ENCODE data around the gene ZNF224. TPM values are rescaled to one million over a fixed set of nuclear protein-coding genes. Genes with fewer than 3 reads are reported as not detected.

ZNF224 gene
- total and polyA plus RNA-seq, 9 donors, result 10.6 to 21.4 (median 14.6) TPM

Other genes with a start within 250 kb of the ZNF224 start
- 5.0 TPM for gene ZNF404, start 210.4 kb upstream of the ZNF224 start, total RNA-seq
- gene ZNF404, start 210.4 kb upstream of the ZNF224 start, polyA plus RNA-seq (ENCODE audit: insufficient read depth in 1 of 8, insufficient read length in 8 of 8, low replicate concordance in 1 of 8), result 1 to 10 TPM; 5.5 to 9.4 (median 6.5) TPM
- 18.1 TPM for gene ZNF45, start 159.1 kb upstream of the ZNF224 start, total RNA-seq
- 10 to 100 TPM; 10.5 to 18.1 (median 12.9) TPM for gene ZNF45, start 159.1 kb upstream of the ZNF224 start, polyA plus RNA-seq (ENCODE audit: insufficient read depth in 1 of 8, insufficient read length in 8 of 8, low replicate concordance in 1 of 8)
- gene ZNF221, start 143.1 kb upstream of the ZNF224 start, total RNA-seq, result 7.6 TPM
- 1 to 10 TPM in 7 of 8 donors, under 1 TPM in 1; 0.93 to 3.2 (median 2.8) TPM for gene ZNF221, start 143.1 kb upstream of the ZNF224 start, polyA plus RNA-seq (ENCODE audit: insufficient read depth in 1 of 8, insufficient read length in 8 of 8, low replicate concordance in 1 of 8)
- 9.3 TPM for gene ZNF155, start 110.2 kb upstream of the ZNF224 start, total RNA-seq
- gene ZNF155, start 110.2 kb upstream of the ZNF224 start, polyA plus RNA-seq (ENCODE audit: insufficient read depth in 1 of 8, insufficient read length in 8 of 8, low replicate concordance in 1 of 8), result 1 to 10 TPM; 5.7 to 8.5 (median 6.8) TPM
- gene ZNF230, start 91.4 kb upstream of the ZNF224 start, total RNA-seq, result 3.8 TPM
- 1 to 10 TPM; 2.3 to 3.3 (median 2.6) TPM for gene ZNF230, start 91.4 kb upstream of the ZNF224 start, polyA plus RNA-seq (ENCODE audit: insufficient read depth in 1 of 8, insufficient read length in 8 of 8, low replicate concordance in 1 of 8)
- gene ZNF222, start 69.0 kb upstream of the ZNF224 start, total RNA-seq, result 5.8 TPM
- gene ZNF222, start 69.0 kb upstream of the ZNF224 start, polyA plus RNA-seq (ENCODE audit: insufficient read depth in 1 of 8, insufficient read length in 8 of 8, low replicate concordance in 1 of 8), result 1 to 10 TPM; 3.6 to 5.5 (median 4.3) TPM
- 7.4 TPM for gene ZNF223, start 42.3 kb upstream of the ZNF224 start, total RNA-seq
- 1 to 10 TPM; 3.6 to 5.1 (median 4.4) TPM for gene ZNF223, start 42.3 kb upstream of the ZNF224 start, polyA plus RNA-seq (ENCODE audit: insufficient read depth in 1 of 8, insufficient read length in 8 of 8, low replicate concordance in 1 of 8)
- 3.4 TPM for gene ZNF284, start 22.2 kb upstream of the ZNF224 start, total RNA-seq
- 1 to 10 TPM; 1.9 to 3.2 (median 2.6) TPM for gene ZNF284, start 22.2 kb upstream of the ZNF224 start, polyA plus RNA-seq (ENCODE audit: insufficient read depth in 1 of 8, insufficient read length in 8 of 8, low replicate concordance in 1 of 8)
- gene ZNF225, start 19.0 kb downstream of the ZNF224 start, total RNA-seq, result 6.6 TPM
- gene ZNF225, start 19.0 kb downstream of the ZNF224 start, polyA plus RNA-seq (ENCODE audit: insufficient read depth in 1 of 8, insufficient read length in 8 of 8, low replicate concordance in 1 of 8), result 1 to 10 TPM; 3.7 to 5.7 (median 4.8) TPM
- gene ZNF234, start 47.2 kb downstream of the ZNF224 start, total RNA-seq, result 13.9 TPM
- gene ZNF234, start 47.2 kb downstream of the ZNF224 start, polyA plus RNA-seq (ENCODE audit: insufficient read depth in 1 of 8, insufficient read length in 8 of 8, low replicate concordance in 1 of 8), result 1 to 10 TPM; 6.9 to 9.7 (median 7.4) TPM
- 20.9 TPM for gene ZNF226, start 70.7 kb downstream of the ZNF224 start, total RNA-seq
- gene ZNF226, start 70.7 kb downstream of the ZNF224 start, polyA plus RNA-seq (ENCODE audit: insufficient read depth in 1 of 8, insufficient read length in 8 of 8, low replicate concordance in 1 of 8), result 10 to 100 TPM; 10.1 to 14.9 (median 12.1) TPM
- 18.9 TPM for gene ZNF227, start 118.2 kb downstream of the ZNF224 start, total RNA-seq
- gene ZNF227, start 118.2 kb downstream of the ZNF224 start, polyA plus RNA-seq (ENCODE audit: insufficient read depth in 1 of 8, insufficient read length in 8 of 8, low replicate concordance in 1 of 8), result 10 to 100 TPM; 11.1 to 15.1 (median 12.7) TPM
- gene ZNF233, start 165.5 kb downstream of the ZNF224 start, total RNA-seq, result 2.4 TPM
- 1 to 10 TPM; 1.4 to 3.5 (median 2.5) TPM for gene ZNF233, start 165.5 kb downstream of the ZNF224 start, polyA plus RNA-seq (ENCODE audit: insufficient read depth in 1 of 8, insufficient read length in 8 of 8, low replicate concordance in 1 of 8)
- gene ZNF235, start 210.7 kb downstream of the ZNF224 start, total RNA-seq, result 8.6 TPM
- 1 to 10 TPM; 4.3 to 6.9 (median 5.8) TPM for gene ZNF235, start 210.7 kb downstream of the ZNF224 start, polyA plus RNA-seq (ENCODE audit: insufficient read depth in 1 of 8, insufficient read length in 8 of 8, low replicate concordance in 1 of 8)